Vagina (tissue), 2 donors: ENCODE results near the gene FOSL1. TPM values are rescaled to one million over a fixed set of nuclear protein-coding genes. Genes with fewer than 3 reads are reported as not detected.

Experiments
- DNase-seq, 2 donors: peaks; one replicate each; pipeline ENCODE4 v3.0.0-alpha.2; 2017; ENCODE audit errors: extremely low spot score in 2 of 2
- H3K27ac ChIP-seq: fragments of 200-600 bp; sonication (generic); one replicate; pipeline ENCODE4 v1.5.1; 2019
- H3K27me3 ChIP-seq: fragments of 200-600 bp; sonication (generic); one replicate; pipeline ENCODE4 v1.5.1; 2019
- H3K36me3 ChIP-seq, 2 donors: fragments of 200-600 bp; sonication (generic); one replicate each; pipeline ENCODE4 v1.5.1; 2017 to 2019
- H3K4me1 ChIP-seq: fragments of 200-600 bp; sonication (generic); one replicate; pipeline ENCODE4 v1.5.1; 2019
- H3K4me3 ChIP-seq, 2 donors: fragments of 200-600 bp; sonication (generic); 1 replicate in 1 of 2; 2 replicates in 1 of 2; pipeline ENCODE4 v1.5.1; 2016 to 2019
- H3K9me3 ChIP-seq: fragments of 200-600 bp; sonication (generic); one replicate; pipeline ENCODE4 v1.5.1; 2019
- CTCF ChIP-seq, 3 experiments: fragments of 450-650 bp in 2 of 3; fragments of 200-600 bp in 1 of 3; sonication (generic) in 1 of 3; IDR thresholded peaks; one replicate each; pipeline ENCODE4 v1.5.1; 2017 to 2019; ENCODE audit warnings: antibody characterized with exemption in 3 of 3, mild to moderate bottlenecking in 2 of 3, moderate library complexity in 2 of 3
- POLR2A ChIP-seq, 2 donors: fragments of 450-650 bp; IDR thresholded peaks; one replicate each; pipeline ENCODE4 v1.6.1; 2017; ENCODE audit warnings: antibody characterized with exemption in 2 of 2, mild to moderate bottlenecking in 2 of 2, moderate library complexity in 2 of 2
- POLR2AphosphoS5 ChIP-seq, 2 donors: sonication (generic); formaldehyde crosslinking; IDR thresholded peaks; one replicate each; pipeline ENCODE4 v1.9.0; 2017; ENCODE audit warnings: antibody characterized with exemption in 2 of 2, mild to moderate bottlenecking in 2 of 2, low read depth in 1 of 2; ENCODE audit not compliant: insufficient read depth in 1 of 2
- intact Hi-C: fragments of 100-400 bp; cut with DNase I; formaldehyde crosslinking; loops from one replicate; pipeline ENCODE4 v1.15.1; 2023
- total RNA-seq: library from RNA; depleted of rRNA; stranded (reverse); fragments of >200 nt; gene quantifications from one replicate; pipeline ENCODE4 v1.2.3, GENCODE V29; 2016

The FOSL1 gene
- total RNA-seq, 1 donor from 2014 or later, result 20.9 TPM

GRCh38 chr11:65928667-65929066 is 28.5 kb upstream of the FOSL1 start:
- TF ChIP-seq POLR2AphosphoS5 (IDR thresholded peaks at IDR 0.05; ENCODE audit: insufficient read depth in 1 of 2, low read depth in 1 of 2), result no peak
- no peak for TF ChIP-seq CTCF (IDR thresholded peaks at IDR 0.05)
- no peak for TF ChIP-seq POLR2A (IDR thresholded peaks at IDR 0.05)
- H3K27me3 ChIP-seq, result no peaks in the 10 kb centered on the region
- intact Hi-C loops, result no loop called here

GRCh38 chr11:65927904-65928397 is 27.8 kb upstream of the FOSL1 start:
- DNase-seq, result no peak
- peaks cover 0 to 6% of the 10 kb centered on the region in 2 donors for H3K36me3 ChIP-seq
- TF ChIP-seq POLR2A (IDR thresholded peaks at IDR 0.05), result no peak
- no peak for TF ChIP-seq CTCF (IDR thresholded peaks at IDR 0.05)
- no peak for TF ChIP-seq POLR2AphosphoS5 (IDR thresholded peaks at IDR 0.05; ENCODE audit: insufficient read depth in 1 of 2, low read depth in 1 of 2)
- H3K9me3 ChIP-seq, result no peaks in the 10 kb centered on the region
- H3K27ac ChIP-seq, result no peak overlapping the region
- H3K27me3 ChIP-seq, result no peaks in the 10 kb centered on the region
- intact Hi-C loops, result no loop called here
- H3K4me1 ChIP-seq, result no peaks in the 10 kb centered on the region
- H3K4me3 ChIP-seq, result no peak overlapping the region

More at GRCh38 chr11:65928667-65929066, 28.5 kb upstream of the FOSL1 start:
- Histone ChIP-seq H3K36me3 (peaks cover 0 to 2% of the 10 kb centered on the region in 2 donors), H3K27ac (no peak overlapping the region), H3K9me3 (no peaks in the 10 kb centered on the region), H3K4me1 (no peaks in the 10 kb centered on the region), H3K4me3 (no peak overlapping the region)
- DNase-seq, result no peak

- intact Hi-C loops, result no loop called here
- peaks cover 11% of the 10 kb centered on the region for H3K4me1 ChIP-seq
- no peak for DNase-seq
- H3K4me3 ChIP-seq, result no peak overlapping the region
- no peak for TF ChIP-seq POLR2A (IDR thresholded peaks at IDR 0.05)
- TF ChIP-seq POLR2AphosphoS5 (IDR thresholded peaks at IDR 0.05; ENCODE audit: insufficient read depth in 1 of 2, low read depth in 1 of 2), result no peak
- no peak for TF ChIP-seq CTCF (IDR thresholded peaks at IDR 0.05)
- no peaks in the 10 kb centered on the region for H3K27me3 ChIP-seq
- peaks cover 0 to 19% of the 10 kb centered on the region in 2 donors for H3K36me3 ChIP-seq
- H3K9me3 ChIP-seq, result no peaks in the 10 kb centered on the region
- H3K27ac ChIP-seq, result no peak overlapping the region
Measured at GRCh38 chr11:65925397-65925796, 25.2 kb upstream of the FOSL1 start.

GRCh38 chr11:65922565-65922964 is 22.4 kb upstream of the FOSL1 start:
- DNase-seq, result no peak
- intact Hi-C loops, result loop anchor here (5.0 kb wide), 1 partner anchor 40 kb away; the partner anchor contains the start of gene SART1
- H3K36me3 ChIP-seq, result peaks cover 0 to 19% of the 10 kb centered on the region in 2 donors
- no peak for TF ChIP-seq CTCF (IDR thresholded peaks at IDR 0.05)
- peaks cover 26% of the 10 kb centered on the region for H3K4me1 ChIP-seq
- no peak overlapping the region for H3K27ac ChIP-seq
- no peaks in the 10 kb centered on the region for H3K27me3 ChIP-seq
- no peak overlapping the region for H3K4me3 ChIP-seq
- H3K9me3 ChIP-seq, result no peaks in the 10 kb centered on the region

- no peak overlapping the region for H3K27ac ChIP-seq
- DNase-seq, result no peak
- TF ChIP-seq POLR2A (IDR thresholded peaks at IDR 0.05) (no peak), CTCF (IDR thresholded peaks at IDR 0.05) (no peak), POLR2AphosphoS5 (IDR thresholded peaks at IDR 0.05; ENCODE audit: insufficient read depth in 1 of 2, low read depth in 1 of 2) (no peak)
- H3K36me3 ChIP-seq, result peaks cover 0 to 19% of the 10 kb centered on the region in 2 donors
- H3K27me3 ChIP-seq, result no peaks in the 10 kb centered on the region
- H3K9me3 ChIP-seq, result no peaks in the 10 kb centered on the region
- no peak overlapping the region for H3K4me3 ChIP-seq
- intact Hi-C loops, result loop anchor here (5.0 kb wide), 1 partner anchor 40 kb away; the partner anchor contains the start of gene SART1
- H3K4me1 ChIP-seq, result peaks cover 33% of the 10 kb centered on the region
Measured at GRCh38 chr11:65921876-65922275, 21.7 kb upstream of the FOSL1 start.
